Embryonic facial prominence (tissue), 1 donor: ENCODE measurements around the gene C6orf120.

Experiments used
- DNase-seq: peaks from one replicate; pipeline ENCODE4 v3.0.0-alpha.2; 2016; ENCODE audit errors: extremely low spot score

C6orf120 gene

DNA sequence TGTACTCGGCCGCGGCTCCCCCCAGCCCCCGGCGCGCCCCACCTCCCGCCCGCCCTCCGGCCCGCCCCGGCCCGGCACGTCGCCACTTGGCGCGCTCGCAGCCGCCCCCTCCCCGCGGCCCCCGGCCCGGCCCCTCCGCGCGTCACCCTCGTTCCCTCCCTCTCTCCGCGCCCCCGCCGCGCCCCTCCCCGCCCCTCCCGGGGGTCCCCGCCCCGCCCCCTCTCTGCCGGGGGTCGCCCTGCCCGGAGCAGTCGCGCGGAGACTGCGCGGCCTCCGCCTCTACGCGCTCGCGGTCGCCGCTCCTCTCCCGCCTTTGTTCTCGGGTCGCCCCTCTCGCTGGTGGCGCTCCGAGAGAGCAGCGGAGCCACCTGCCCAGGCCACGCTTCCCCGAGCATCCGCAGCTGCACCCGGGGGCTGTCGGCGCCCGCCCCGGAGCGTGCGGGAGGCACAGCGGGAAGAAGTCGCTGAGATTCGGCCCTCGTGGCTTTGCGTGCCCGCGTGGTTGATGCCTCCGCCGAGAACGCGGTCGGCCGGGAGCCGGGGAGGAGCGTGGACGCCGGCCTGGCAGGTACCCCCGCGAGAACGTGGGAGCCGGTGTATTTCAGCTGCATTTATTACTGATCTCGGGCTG lies 22.7 kb downstream of the C6orf120 start, which contains the start of gene PHF10:
Gene PHF10, minus strand, starts transcription at position 7 of the 631 bp plus-strand sequence. CDS start 569 bp downstream, outside the sequence.
- DNase-seq, result peak; percentile 67

DNA sequence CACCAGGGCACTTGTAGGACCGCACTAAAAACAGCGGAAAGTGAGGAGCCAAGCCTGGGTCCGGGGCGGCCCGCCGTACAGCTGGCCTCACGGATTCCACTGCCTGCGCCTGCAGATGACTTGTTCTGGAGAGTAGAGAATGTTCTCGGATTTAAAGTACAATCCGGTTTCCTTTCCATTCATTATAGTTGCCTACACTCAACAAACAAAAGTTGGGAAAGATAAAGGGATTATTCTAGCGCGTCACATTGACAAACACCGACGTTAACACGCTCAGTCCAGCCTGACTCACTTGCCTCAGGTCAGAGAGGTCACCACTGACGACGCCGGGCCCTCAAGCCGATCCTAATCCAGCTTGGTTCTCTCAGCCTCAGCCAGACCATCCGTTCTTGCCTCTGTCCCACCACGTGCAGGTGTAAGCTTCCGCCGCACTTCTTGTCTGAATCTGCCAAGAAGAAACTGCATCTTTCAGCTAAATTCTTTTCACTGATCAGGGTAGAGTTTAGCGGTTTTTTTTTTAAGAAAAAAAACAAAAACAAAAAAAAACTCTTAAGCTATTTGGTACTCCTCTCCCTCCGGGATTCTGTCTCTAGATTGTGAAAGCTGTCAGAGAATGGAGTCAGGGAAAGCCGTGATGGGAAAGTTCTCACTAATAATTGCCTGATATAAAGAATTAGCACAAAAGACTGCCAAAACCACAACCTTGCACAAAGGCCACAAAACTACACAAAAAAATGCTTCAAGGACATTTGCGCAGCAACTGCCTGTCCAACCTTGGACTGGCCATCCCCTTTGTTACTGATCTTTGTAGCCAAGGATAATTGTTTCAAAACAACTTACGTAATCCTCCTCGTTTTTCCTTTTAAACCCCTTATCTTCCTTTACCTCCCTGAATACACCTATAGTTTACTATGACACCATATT lies 23.5 kb downstream of the C6orf120 start:
- no peak for DNase-seq

DNA sequence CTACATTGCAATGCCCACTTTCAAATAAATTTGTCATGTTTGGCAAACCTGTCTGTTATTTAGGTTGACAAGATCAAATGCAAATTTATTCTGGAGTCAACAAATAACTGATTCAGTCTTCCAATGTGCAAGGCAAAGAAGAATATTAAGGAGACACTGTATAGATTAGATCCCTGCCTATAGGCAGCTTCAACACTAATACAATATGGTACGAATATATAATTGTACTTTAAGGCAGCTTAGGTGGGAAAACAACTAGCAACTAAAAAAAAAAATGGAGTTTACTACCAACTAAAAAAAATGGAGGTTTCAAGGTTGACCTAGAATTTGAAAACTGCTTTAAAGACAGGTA lies 24.1 kb downstream of the C6orf120 start:
- DNase-seq, result no peak

DNA sequence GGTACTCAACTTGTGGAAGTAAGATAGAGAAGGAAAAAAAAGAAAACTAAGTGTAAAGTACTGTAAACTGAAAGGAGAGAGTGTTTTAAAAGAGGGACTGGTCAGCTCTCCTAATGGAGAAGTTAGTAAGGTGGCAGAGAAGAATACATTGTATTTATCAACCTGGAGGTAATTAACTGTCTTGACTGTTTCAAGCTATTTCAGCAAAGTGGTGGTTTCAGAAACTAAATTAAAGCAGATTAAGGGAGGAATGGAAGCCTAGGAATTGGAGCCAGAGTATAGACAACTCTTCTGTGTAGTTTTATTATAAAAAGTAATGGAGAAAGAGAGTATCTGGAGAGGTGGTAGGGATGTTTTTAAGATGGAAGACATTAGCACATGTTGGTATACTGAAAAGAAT lies 25.0 kb downstream of the C6orf120 start:
- DNase-seq, result no peak

DNA sequence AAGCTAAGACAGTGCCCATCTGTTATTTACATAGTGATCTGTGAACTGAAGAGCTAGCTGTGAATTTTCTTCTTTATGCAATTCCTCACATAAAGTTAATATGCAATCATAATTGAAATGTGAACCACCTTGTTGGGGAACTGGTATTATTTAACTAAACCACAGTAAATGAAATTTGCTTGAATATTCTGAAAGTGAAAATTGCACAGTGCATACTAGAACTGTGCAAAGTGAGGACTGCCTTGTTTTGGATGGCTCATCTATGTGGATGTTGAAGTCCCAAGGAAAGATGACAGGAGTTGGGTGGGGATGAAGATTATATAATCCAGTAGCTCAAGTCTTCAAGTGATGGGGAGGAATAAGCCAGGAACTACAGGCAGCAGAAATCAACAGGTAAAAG lies 28.0 kb downstream of the C6orf120 start:
- DNase-seq, result no peak

DNA sequence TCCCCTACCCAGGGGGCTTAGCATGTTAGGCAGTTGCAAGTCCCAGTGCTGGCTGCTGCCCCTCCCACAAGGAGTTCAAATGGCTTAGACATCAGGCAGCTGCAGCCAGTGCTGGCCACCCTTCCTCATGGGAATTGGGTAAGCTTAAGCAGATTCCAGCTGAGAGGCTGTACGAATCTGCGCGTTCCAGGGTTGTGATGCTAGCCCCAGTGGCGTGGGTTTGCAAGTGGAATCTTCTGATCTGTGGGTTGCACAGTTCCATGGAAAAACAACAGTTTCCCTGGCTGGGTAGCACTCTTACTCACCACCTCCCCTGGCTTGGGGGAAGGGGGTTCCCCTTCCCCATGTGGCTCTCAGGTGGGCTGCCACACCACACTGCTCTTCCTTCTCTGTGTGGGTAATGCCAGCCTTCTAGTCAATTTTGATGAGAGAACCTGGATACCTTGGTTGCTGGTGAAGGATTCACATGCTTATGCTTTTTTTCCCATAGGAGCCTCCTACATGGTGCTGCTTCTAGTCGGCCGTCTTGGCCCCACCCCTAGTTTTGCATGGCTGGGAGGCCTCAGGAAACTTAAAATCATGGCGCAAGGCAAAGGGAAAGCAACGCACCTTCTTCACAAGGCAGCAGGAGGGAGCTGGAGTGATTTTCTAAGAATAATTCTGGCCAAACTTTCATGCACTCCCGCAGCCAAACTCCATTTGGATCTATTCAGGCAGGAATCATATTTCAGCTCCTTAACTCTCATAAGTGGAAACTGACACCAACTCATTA lies 36.5 kb downstream of the C6orf120 start:
- DNase-seq, result no peak

DNA sequence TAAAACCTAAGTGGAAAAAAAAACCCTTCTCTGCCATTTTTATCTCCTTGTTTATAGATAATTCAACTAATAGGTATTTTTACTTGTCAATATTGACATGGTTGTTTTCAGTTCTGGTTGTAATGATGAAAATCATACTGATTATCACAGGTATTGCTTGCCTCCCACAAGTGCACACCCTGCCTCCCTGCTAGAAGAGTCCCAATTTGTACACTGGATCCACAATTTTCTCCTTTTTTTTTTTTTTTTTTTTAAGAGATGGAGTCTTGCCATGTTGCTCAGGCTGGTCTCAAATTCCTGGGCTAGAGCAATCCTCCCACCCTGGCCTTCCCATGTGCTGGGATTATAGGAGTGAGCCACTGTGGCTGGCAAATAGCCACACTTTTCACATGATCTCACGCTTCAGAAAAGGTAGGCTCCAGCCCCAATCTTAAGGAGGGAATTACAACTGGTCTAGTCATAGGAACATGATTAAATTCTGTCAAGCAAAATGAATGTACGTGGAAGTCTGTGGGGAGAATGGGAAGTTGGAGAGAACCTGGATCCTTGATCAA lies 37.1 kb downstream of the C6orf120 start:
- no peak for DNase-seq

DNA sequence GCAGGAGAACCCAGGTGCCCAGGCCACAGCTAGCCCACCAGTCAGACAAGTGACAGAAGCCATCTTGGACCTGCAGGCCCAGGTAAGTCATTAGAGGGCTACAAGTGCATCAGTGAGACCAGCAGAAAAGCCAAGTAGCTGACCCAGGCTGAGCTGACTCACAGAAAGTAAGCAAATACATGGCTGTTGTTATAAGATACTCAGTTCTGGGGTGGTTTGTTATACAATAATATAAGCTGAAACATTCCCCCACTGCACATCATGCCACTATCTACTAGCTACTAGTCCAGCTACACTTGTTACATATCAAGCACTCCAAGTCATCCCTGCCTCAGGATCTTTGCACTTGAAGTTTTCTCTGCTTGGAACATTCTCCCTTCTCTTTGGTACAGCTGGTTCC lies 39.4 kb downstream of the C6orf120 start:
- DNase-seq, result no peak

DNA sequence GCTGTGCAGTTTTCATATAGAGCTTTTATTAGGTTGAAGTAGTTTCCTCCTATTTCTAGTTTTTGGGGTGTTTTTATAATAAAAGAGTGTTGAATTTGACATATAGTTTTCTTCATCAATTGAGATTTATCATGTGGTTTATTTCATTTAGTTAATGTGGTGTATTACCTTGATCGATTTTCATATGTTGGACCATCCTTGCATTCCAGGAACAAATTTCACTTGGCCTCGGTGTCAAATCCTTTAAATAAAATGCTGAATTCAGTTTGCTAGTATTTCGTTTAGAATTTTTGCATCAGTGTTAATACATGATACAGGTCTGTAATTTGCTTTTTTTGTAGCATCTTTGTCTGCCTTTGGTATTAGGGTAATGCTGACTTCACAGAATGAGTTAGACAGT lies 43.5 kb downstream of the C6orf120 start:
- no peak for DNase-seq

DNA sequence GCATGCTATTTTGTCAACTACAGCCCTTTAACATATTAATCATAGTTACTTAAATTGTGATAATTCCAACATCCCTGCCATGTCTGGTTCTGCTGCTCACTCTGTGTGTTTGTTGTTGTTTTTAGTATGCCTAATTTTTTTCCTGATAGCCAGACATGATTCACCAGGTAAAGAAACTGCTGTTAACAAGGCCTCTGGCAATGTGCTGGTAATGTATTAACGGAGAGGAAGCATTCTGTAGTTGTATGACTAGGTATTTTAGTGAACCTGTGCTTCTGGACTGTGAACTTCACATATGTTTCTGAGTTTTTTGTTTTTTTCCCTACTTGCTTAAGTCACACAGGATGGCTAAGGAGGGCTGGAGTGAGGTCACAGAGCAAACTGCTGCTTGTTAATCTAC lies 44.6 kb downstream of the C6orf120 start:
- DNase-seq, result no peak

DNA sequence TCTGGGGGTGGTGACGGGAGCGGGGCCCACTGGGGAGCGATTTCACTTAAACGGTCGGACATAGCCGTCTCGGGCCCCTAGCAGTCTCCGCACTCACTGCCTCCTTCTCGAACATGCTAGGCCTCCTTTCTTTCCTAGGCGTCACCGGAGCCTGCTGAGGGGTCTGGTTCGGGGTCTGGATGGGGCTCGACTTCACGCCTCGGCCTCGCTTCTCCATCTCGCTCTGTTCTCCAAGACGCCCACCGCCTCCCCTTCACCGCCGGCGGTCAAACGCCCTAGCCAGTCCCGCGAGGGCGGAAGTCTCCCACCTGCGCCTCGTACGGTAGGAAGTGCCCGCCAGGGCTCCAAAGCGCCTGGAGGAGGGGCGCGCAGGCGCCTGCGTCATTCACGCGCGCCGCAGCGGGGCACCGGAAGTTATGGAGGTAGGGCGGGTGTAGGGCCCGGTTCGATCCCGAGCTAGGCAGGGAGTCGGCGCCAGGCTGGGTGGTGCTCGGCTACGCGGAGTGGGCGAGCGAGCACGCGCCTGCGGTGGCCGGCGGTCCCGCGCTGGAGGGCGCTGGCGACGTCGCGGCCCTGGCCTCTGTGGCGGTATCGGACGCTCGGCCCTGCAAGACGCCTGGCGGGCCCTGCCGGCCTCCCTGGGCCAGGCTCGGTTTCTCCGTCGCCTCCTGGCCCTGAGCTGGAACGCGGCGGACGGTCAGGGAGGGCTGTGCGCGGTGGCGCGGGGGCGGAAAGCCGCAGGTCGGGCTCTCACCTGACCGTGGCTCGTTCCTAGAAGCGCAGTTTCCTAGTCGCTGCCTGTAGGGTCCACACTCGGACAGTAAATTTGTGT lies 49.5 kb downstream of the C6orf120 start, which contains the start of the genes DYNLT2 and ERMARD:
Gene DYNLT2, minus strand, starts transcription at position 331 of the 832 bp plus-strand sequence. Its CDS starts 114 bp downstream, at position 217.
Gene ERMARD, plus strand, starts transcription at position 381 of the 832 bp plus-strand sequence. Its CDS starts 36 bp downstream, at position 417.
- DNase-seq, result peak; percentile 87

DNA sequence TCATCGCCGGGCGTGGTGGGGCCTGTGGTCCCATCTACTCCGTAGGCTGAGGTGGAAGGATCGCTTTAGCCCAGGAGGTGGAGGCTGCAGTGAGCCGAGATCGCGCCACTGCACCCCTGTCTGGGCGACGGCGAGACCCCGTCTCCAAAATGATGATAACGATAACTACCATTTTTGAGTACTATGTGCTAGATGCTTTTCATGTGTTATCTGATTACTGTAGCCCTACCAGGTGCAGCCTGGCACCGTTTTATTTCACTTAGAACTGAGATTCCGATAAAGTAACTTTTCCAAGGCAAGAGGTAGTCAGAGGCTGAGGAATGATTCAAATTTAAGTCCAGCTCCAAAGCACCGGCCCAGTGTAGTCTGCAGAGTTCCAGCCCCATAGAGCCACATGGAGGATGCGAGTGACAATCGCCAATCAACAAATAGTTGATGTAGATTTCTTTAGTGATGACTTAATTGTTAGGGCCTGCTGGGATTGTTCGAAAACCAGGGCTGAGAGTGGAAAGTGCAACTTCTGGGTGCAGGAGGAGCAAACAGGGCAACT lies 50.2 kb downstream of the C6orf120 start:
- DNase-seq, result peak; percentile 18
